Suprapubic skin (tissue), 4 donors: ENCODE results near the gene FBXL13. TPM values are rescaled to one million over a fixed set of nuclear protein-coding genes. Genes with fewer than 3 reads are reported as not detected.

ENCODE experiments used
- DNase-seq, 2 donors: peaks; one replicate each; pipeline ENCODE4 v3.0.0-alpha.2; 2019; ENCODE audit warnings: low spot score in 2 of 2
- H3K27ac ChIP-seq: fragments of 200-600 bp; sonication (generic); one replicate; pipeline ENCODE4 v1.5.1; 2019
- H3K27me3 ChIP-seq: fragments of 200-600 bp; sonication (generic); one replicate; pipeline ENCODE4 v1.5.1; 2019
- H3K36me3 ChIP-seq: fragments of 200-600 bp; sonication (generic); one replicate; pipeline ENCODE4 v1.5.1; 2019
- H3K4me1 ChIP-seq: fragments of 200-600 bp; sonication (generic); one replicate; pipeline ENCODE4 v1.5.1; 2019
- H3K4me3 ChIP-seq: fragments of 200-600 bp; sonication (generic); one replicate; pipeline ENCODE4 v1.5.1; 2019; ENCODE audit warnings: mild to moderate bottlenecking
- H3K9me3 ChIP-seq: fragments of 200-600 bp; sonication (generic); one replicate; pipeline ENCODE4 v1.5.1; 2019
- EP300 ChIP-seq: sonication (generic); formaldehyde crosslinking; IDR thresholded peaks from one replicate; pipeline ENCODE4 v1.6.1; 2017; ENCODE audit warnings: antibody characterized with exemption
- POLR2A ChIP-seq, 2 donors: fragments of 450-650 bp; IDR thresholded peaks; one replicate each; pipeline ENCODE4 v1.6.1; 2017; ENCODE audit warnings: antibody characterized with exemption in 2 of 2, mild to moderate bottlenecking in 2 of 2, moderate library complexity in 2 of 2
- POLR2AphosphoS5 ChIP-seq, 3 donors: sonication (generic); formaldehyde crosslinking; IDR thresholded peaks; one replicate each; pipeline ENCODE4 v1.6.1; 2017; ENCODE audit warnings: antibody characterized with exemption in 3 of 3
- WGBS: methylation state at CpG from one replicate; pipeline ENCODE4 v1.1.5; 2018; 5-methylcytosine and 5-hydroxymethylcytosine counted together
- total RNA-seq, 4 donors: library from RNA; depleted of rRNA; stranded (reverse); fragments of >200 nt; gene quantifications; one replicate each; pipeline ENCODE4 v1.1.0, GENCODE V29; 2016
- TF ChIP-seq, protein P1 (sequence below), 2 donors: fragments of 200-600 bp in 1 of 2; fragments of 450-650 bp in 1 of 2; sonication (generic) in 1 of 2; IDR thresholded peaks; one replicate each; pipeline ENCODE4 v1.5.1; 2016 to 2019; ENCODE audit warnings: antibody characterized with exemption in 2 of 2, mild to moderate bottlenecking in 1 of 2, moderate library complexity in 1 of 2

The FBXL13 gene
- total RNA-seq, 4 donors from 2014 or later = 0.30 to 1.4 (median 0.81) TPM

DNA sequence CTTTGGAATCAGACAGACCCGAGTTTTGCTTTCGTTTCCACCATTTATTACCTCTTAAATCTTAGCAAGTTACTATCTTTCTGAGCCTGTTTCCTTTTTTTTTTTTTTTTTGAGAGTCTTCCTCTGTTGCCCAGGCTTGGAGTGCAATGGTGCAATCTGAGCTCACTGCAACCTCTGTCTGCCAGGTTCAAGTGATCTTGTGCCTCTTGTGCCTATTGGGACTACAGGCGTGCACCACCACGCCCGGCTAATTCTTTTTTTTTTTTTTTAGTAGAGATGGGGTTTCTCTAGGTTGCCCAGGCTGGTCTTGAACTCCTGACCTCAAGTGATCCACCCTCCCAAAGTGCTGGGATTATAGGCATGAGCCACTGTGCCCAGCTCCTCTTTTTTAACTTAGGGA is 241.3 kb downstream of the FBXL13 start:
- Histone ChIP-seq H3K4me3 (no peak overlapping the region), H3K27ac (no peak overlapping the region), H3K4me1 (peaks cover 8% of the 10 kb centered on the region), H3K27me3 (no peaks in the 10 kb centered on the region), H3K36me3 (peaks cover 4% of the 10 kb centered on the region), H3K9me3 (no peaks in the 10 kb centered on the region)
- TF ChIP-seq POLR2A (IDR thresholded peaks at IDR 0.05) (no peak), EP300 (no peak), POLR2AphosphoS5 (IDR thresholded peaks at IDR 0.05) (no peak)
- WGBS = 79% methylated on average over 5 of the region's 5 CpGs
- no peak for DNase-seq

DNA sequence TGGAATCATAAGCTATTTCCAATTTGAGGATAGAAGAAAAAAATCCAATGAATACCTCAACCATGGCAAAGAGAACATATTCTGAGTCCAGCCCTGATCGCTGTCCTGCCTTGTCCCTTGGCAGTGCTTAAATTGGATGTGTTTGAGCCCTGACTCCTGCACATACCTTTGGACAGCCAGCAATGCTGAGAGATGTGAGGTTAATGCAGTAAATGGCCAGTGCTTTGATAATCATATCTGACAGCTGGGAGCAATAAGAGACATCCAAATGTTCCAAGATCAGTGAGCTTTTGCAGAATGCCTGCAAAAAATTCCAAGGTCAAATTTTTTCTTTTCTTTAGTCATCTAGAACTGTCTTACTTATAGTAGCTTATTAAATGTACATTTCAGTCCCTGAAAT is 241.9 kb downstream of the FBXL13 start:
- no peak for DNase-seq
- no peak overlapping the region for H3K27ac ChIP-seq
- no peak overlapping the region for H3K4me3 ChIP-seq
- H3K36me3 ChIP-seq = peaks cover 4% of the 10 kb centered on the region
- H3K9me3 ChIP-seq = no peaks in the 10 kb centered on the region
- 60% methylated on average over 1 of the region's 1 CpG for WGBS
- TF ChIP-seq, protein P1, sequence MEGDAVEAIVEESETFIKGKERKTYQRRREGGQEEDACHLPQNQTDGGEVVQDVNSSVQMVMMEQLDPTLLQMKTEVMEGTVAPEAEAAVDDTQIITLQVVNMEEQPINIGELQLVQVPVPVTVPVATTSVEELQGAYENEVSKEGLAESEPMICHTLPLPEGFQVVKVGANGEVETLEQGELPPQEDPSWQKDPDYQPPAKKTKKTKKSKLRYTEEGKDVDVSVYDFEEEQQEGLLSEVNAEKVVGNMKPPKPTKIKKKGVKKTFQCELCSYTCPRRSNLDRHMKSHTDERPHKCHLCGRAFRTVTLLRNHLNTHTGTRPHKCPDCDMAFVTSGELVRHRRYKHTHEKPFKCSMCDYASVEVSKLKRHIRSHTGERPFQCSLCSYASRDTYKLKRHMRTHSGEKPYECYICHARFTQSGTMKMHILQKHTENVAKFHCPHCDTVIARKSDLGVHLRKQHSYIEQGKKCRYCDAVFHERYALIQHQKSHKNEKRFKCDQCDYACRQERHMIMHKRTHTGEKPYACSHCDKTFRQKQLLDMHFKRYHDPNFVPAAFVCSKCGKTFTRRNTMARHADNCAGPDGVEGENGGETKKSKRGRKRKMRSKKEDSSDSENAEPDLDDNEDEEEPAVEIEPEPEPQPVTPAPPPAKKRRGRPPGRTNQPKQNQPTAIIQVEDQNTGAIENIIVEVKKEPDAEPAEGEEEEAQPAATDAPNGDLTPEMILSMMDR (IDR thresholded peaks at IDR 0.05) = no peak
- no peak for TF ChIP-seq EP300
- peaks cover 8% of the 10 kb centered on the region for H3K4me1 ChIP-seq
- no peaks in the 10 kb centered on the region for H3K27me3 ChIP-seq

DNA sequence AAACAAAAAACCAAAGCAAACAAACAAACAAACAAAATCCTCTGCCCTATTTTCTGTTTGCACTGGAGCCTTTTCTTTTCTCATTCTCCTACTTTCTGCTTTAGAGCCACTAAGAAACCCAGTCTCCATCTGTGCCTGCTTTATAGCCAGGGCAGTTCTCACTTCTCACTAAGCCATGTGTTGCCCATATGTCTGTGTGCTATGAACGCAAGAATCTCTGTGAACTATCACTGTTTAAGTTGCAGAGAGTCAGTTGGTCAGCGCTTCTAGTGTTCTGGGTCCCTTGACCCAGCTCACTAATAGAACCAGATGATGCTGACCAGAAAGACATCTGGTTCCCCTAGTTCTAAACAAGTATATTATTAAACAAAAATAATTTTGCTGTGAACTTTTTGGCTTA is 244.4 kb downstream of the FBXL13 start:
- Histone ChIP-seq H3K4me1 (no peaks in the 10 kb centered on the region), H3K4me3 (no peak overlapping the region), H3K9me3 (no peaks in the 10 kb centered on the region), H3K27me3 (no peaks in the 10 kb centered on the region), H3K27ac (no peak overlapping the region), H3K36me3 (peaks cover 4% of the 10 kb centered on the region)
- 68% methylated on average over 2 of the region's 2 CpGs for WGBS
- no peak for TF ChIP-seq POLR2A (IDR thresholded peaks at IDR 0.05)
- TF ChIP-seq EP300 = no peak
- TF ChIP-seq POLR2AphosphoS5 (IDR thresholded peaks at IDR 0.05) = no peak
- TF ChIP-seq, protein P1 (IDR thresholded peaks at IDR 0.05) = no peak
- no peak for DNase-seq

DNA sequence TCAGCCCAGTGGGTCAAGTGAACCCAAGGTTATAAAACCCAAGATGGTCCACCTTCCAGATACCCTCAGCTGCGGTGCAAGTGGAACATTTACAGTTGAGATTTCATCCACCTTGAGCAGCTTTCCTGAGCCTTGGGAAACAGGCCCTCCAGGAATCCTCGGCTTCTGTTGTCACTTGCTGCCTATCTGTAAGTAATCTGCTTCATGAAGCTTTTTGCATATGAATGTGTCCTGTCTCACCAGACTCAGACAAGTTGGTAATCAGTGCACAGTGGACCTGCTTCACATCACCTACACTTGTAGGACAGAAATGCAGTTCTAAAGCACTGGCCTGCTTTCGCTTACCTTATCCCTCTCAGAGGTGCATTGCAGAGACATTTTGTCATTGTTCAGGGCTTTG is 245.5 kb downstream of the FBXL13 start:
- DNase-seq = no peak
- Histone ChIP-seq H3K4me3 (no peak overlapping the region), H3K9me3 (no peaks in the 10 kb centered on the region), H3K36me3 (peaks cover 4% of the 10 kb centered on the region), H3K27me3 (no peaks in the 10 kb centered on the region), H3K27ac (no peak overlapping the region), H3K4me1 (no peaks in the 10 kb centered on the region)
- TF ChIP-seq EP300 (no peak), POLR2A (IDR thresholded peaks at IDR 0.05) (no peak), POLR2AphosphoS5 (IDR thresholded peaks at IDR 0.05) (no peak)
- TF ChIP-seq, protein P1 (IDR thresholded peaks at IDR 0.05) = no peak
- 63% methylated on average over 3 of the region's 3 CpGs for WGBS

DNA sequence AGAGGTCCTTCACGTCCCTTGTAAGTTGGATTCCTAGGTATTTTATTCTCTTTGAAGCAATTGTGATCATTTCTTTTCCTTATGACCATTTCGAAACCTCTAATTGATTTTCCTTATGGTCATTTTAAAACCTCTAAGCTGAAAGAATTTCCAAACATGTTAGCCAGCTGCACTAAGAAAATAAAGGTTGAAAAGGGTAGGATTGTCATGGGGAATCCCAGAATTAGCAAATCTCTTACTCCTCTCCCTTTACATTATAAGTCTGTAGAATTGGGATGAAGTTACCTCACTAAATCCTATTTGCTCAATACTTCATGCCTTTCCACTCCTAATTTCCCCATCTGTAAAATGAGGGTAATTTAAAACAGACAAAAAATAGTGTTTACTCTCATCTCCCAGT is 246.3 kb downstream of the FBXL13 start:
- H3K27me3 ChIP-seq = no peaks in the 10 kb centered on the region
- 84% methylated on average over 2 of the region's 2 CpGs for WGBS
- H3K9me3 ChIP-seq = no peaks in the 10 kb centered on the region
- no peak overlapping the region for H3K27ac ChIP-seq
- H3K36me3 ChIP-seq = peaks cover 4% of the 10 kb centered on the region
- no peak for DNase-seq
- no peak overlapping the region for H3K4me3 ChIP-seq
- no peaks in the 10 kb centered on the region for H3K4me1 ChIP-seq
- TF ChIP-seq EP300 (no peak), POLR2AphosphoS5 (IDR thresholded peaks at IDR 0.05) (no peak), POLR2A (IDR thresholded peaks at IDR 0.05) (no peak)
- TF ChIP-seq, protein P1 (IDR thresholded peaks at IDR 0.05) = no peak
